IPS DF 6.9 (cell line): Measurements from ENCODE around the gene PUS10.

ENCODE experiments used
- DNase-seq: peaks from one replicate; pipeline ENCODE4 v3.0.0-alpha.2; 2013; ENCODE audit warnings: low read depth, low spot score
- H3K27ac ChIP-seq: one replicate; pipeline ENCODE4 v1.5.1; 2013; ENCODE audit warnings: low read length, control low read depth
- H3K27me3 ChIP-seq: 2 replicates; pipeline ENCODE4 v1.6.1; 2013; ENCODE audit warnings: mild to moderate bottlenecking, low read length; ENCODE audit not compliant: control insufficient read depth, insufficient read depth
- H3K36me3 ChIP-seq: 2 replicates; pipeline ENCODE4 v1.6.1; 2013; ENCODE audit warnings: low read length; ENCODE audit not compliant: control insufficient read depth, insufficient read depth
- H3K4me1 ChIP-seq: 2 replicates; pipeline ENCODE4 v1.6.1; 2013; ENCODE audit warnings: low read length; ENCODE audit not compliant: control insufficient read depth, insufficient read depth
- H3K4me3 ChIP-seq: 2 replicates; pipeline ENCODE4 v1.5.1; 2013; ENCODE audit warnings: mild to moderate bottlenecking, low read length
- H3K9me3 ChIP-seq: 2 replicates; pipeline ENCODE4 v1.6.1; 2013; ENCODE audit warnings: low read length, inconsistent platforms; ENCODE audit not compliant: control insufficient read depth, insufficient read depth
- WGBS: extraction: QIAGEN DNeasy Blood & Tissue Kit; methylation state at CpG from one replicate; pipeline ENCODE4 v1.1.7; 2013; ENCODE audit warnings: mixed read lengths, missing lambda C conversion rate; ENCODE audit not compliant: insufficient read length, insufficient coverage; 5-methylcytosine and 5-hydroxymethylcytosine counted together

Gene PUS10

DNA sequence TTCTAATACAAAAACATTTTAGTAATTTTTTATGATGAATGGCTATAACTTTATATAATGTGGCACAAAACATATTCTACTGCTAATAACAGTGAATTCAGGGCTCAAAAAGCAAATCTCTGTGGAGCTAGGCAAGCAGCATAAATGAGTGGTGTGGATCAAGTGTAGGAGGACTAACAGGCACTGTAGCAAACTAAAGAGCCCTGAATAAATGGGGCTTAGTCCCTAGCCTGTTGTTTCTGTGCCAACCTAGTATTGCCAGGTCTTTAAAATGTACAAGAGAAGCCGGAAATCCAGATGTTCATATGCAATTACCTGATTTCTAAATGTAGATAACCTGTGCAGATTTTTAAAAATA, 118.2 kb downstream of the PUS10 start:
- H3K9me3 ChIP-seq: no peaks in the 10 kb centered on the region
- DNase-seq: no peak
- H3K36me3 ChIP-seq: no peaks in the 10 kb centered on the region
- H3K4me1 ChIP-seq: no peaks in the 10 kb centered on the region
- H3K4me3 ChIP-seq: no peak overlapping the region
- WGBS: no CpG with 5 or more reads among the region's 1 CpG
- no peak overlapping the region for H3K27ac ChIP-seq
- no peaks in the 10 kb centered on the region for H3K27me3 ChIP-seq

DNA sequence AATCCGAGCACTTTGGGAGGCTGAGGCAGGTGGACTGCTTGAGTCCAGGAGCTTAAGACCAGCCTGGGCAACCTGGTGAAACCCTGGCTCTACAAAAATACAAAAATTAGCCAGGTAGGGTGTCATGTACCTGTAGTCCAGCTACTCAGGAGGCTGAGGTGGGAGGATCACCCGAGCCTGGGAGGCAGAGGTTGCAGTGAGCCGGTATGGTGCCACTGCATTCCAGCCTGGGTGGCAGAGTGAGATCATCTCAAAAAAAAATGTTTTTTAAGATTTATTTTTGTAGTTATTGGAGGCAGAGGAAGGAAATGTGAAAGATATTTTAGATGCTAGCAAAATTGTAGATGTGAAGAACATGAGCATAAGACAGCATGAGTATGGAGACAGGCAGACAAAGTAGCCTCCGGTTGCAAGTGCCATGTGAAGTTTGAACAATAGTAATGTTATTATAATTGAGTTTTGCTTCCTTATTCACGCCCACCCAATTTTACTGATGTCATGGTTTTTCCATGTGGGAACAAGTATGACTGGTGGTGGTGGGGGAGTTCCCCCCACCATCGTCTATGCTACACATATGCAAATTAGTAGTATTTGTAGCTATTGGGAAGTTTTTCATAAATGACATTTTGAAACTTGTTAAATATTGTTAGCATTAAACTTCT, 118.7 kb downstream of the PUS10 start:
- no CpG with 5 or more reads among the region's 6 CpGs for WGBS

DNA sequence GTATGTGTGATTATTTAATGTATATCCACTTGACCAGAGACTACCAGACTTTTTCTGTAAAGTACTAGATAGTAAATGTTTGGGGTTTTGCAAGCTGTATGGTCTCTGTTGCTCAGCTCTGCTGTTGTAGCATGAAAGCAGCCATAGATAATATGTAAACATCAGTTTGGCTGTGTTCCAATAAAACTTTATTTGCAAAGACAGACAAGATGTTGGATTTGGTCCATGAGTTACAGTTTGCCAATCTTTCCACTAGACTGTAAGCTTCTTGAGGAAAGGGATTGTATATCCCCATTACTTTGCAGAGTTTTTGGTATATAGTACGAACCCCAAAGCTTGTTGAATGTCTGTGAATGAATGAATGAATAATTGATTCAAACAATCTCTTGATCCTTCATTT, 119.5 kb downstream of the PUS10 start:
- Histone ChIP-seq H3K9me3 (no peaks in the 10 kb centered on the region), H3K36me3 (no peaks in the 10 kb centered on the region), H3K27me3 (no peaks in the 10 kb centered on the region), H3K4me3 (no peak overlapping the region), H3K4me1 (no peaks in the 10 kb centered on the region), H3K27ac (no peak overlapping the region)
- WGBS: no CpG with 5 or more reads among the region's 1 CpG
- DNase-seq: no peak

More for the DNA sequence above, 118.7 kb downstream of the PUS10 start:
- DNase-seq: no peak
- H3K27me3 ChIP-seq: no peaks in the 10 kb centered on the region
- no peaks in the 10 kb centered on the region for H3K9me3 ChIP-seq
- H3K4me3 ChIP-seq: no peak overlapping the region
- H3K36me3 ChIP-seq: no peaks in the 10 kb centered on the region
- no peaks in the 10 kb centered on the region for H3K4me1 ChIP-seq
- H3K27ac ChIP-seq: no peak overlapping the region
